Inflammatory macrophage treated with lipopolysaccharide for 4 hours (primary cell): ENCODE data around the gene RPL23.

Source experiments
- DNase-seq: peaks from one replicate; pipeline ENCODE4 v3.0.0-alpha.2; 2020

Gene RPL23

GRCh38 chr17:38883592-38884526 is 30.3 kb upstream of the RPL23 start:
- DNase-seq: peak; percentile 81

- no peak for DNase-seq
These were observed 29.3 kb upstream of the RPL23 start for GRCh38 chr17:38882870-38883269.

GRCh38 chr17:38881600-38882191 is 28.2 kb upstream of the RPL23 start:
- DNase-seq: peak; percentile 45

- DNase-seq: no peak
These were observed 26.6 kb upstream of the RPL23 start for GRCh38 chr17:38879878-38880665.

- no peak for DNase-seq
These were observed 23.8 kb upstream of the RPL23 start for GRCh38 chr17:38877130-38877851.

GRCh38 chr17:38875477-38876075 is 22.1 kb upstream of the RPL23 start:
- no peak for DNase-seq

GRCh38 chr17:38874505-38875400 is 21.2 kb upstream of the RPL23 start:
- no peak for DNase-seq

- no peak for DNase-seq
These were observed 20.3 kb upstream of the RPL23 start for GRCh38 chr17:38873640-38874380.

- DNase-seq: no peak
These were observed 19.3 kb upstream of the RPL23 start for GRCh38 chr17:38872671-38873385.

- peak; percentile 65 for DNase-seq
These were observed 18.5 kb upstream of the RPL23 start for GRCh38 chr17:38872027-38872511.

- DNase-seq: peak; percentile 81
These were observed 17.9 kb upstream of the RPL23 start for GRCh38 chr17:38871247-38872015.

- peak; percentile 47 for DNase-seq
These were observed 17.0 kb upstream of the RPL23 start for GRCh38 chr17:38870259-38871165.

- peak; percentile 84 for DNase-seq
These were observed 16.2 kb upstream of the RPL23 start, which contains the start of gene LASP1 for GRCh38 chr17:38869526-38870258. LASP1 (plus strand) TSS chr17:38870058; CDS start chr17:38870190, 132 bp downstream.

- peak; percentile 89 for DNase-seq
These were observed 15.4 kb upstream of the RPL23 start for GRCh38 chr17:38868817-38869525.

- no peak for DNase-seq
These were observed 14.7 kb upstream of the RPL23 start for GRCh38 chr17:38867968-38868816.
